Measurements from ENCODE around the gene NIP7. TPM values are rescaled to one million over a fixed set of nuclear protein-coding genes. Genes with fewer than 3 reads are reported as not detected.

The NIP7 gene
- total RNA-seq, 1 experiment from 2014 or later, result 62.8 TPM

- H3K9me2 ChIP-seq (ENCODE audit: insufficient read depth), result no peaks in the 10 kb centered on the region
- H3K9ac ChIP-seq (ENCODE audit: low read length), result peak overlapping the region; percentile 96
- peaks cover 69% of the 10 kb centered on the region for H3K79me2 ChIP-seq (ENCODE audit: insufficient read depth, low read length)
- peak overlapping the region; percentile 91 for H3K4me2 ChIP-seq (ENCODE audit: low read length)
- no peaks in the 10 kb centered on the region for H3K27me3 ChIP-seq (ENCODE audit: insufficient read depth, low read length)
- peak overlapping the region; percentile 90 for H3K27ac ChIP-seq (ENCODE audit: low read depth, low read length)
- DNase-seq (ENCODE audit: low read depth, low spot score), result no peak
- no peak overlapping the region for H2AFZ ChIP-seq (ENCODE audit: low read depth, low read length, poor library complexity, severe bottlenecking)
- intact Hi-C loops (cut with micrococcal nuclease), result no loop called here
- ChIA-PET RAD21 (ENCODE audit: low non-redundant PET in 1 of 2, low total read pairs in 2 of 2, uncharacterized antibody in 2 of 2, unreplicated experiment in 2 of 2) (interaction anchor here in 1 of 2 experiments (0.6 kb wide), 1 partner anchor 12 kb away, joined by 3 read pairs; no protein-coding TSS in a partner anchor), POLR2A (interaction anchor here (1.3 kb wide), 1 partner anchor 10 kb away, joined by 3 read pairs; the partner anchor contains the start of gene PDF), CTCF (no interaction called here)
- no peak for ATAC-seq
- BruUV-seq (replicated peaks), result TSS peak; percentile 75
- peaks cover 13 to 39% of the 10 kb centered on the region in 2 experiments; a peak in 3 of 4 replicates for H3K36me3 ChIP-seq (ENCODE audit: control insufficient read depth in 1 of 2, insufficient read depth in 2 of 2, low read length in 2 of 2)
- H3K9me3 ChIP-seq (ENCODE audit: control insufficient read depth in 1 of 2, insufficient read depth in 1 of 2, low read depth in 1 of 2, low read length in 2 of 2), result no peaks in the 10 kb centered on the region
- no peaks in the 10 kb centered on the region; the same call in 1 of the 2 replicates for H4K20me1 ChIP-seq (ENCODE audit: insufficient read depth)
- no peak for TF ChIP-seq SRF (IDR thresholded peaks at IDR 0.05; ENCODE audit: low read depth)
- no peak for TF ChIP-seq RAD21 (IDR thresholded peaks at IDR 0.05; ENCODE audit: low read depth)
- no peak for TF ChIP-seq JUND (IDR thresholded peaks at IDR 0.05)
- TF ChIP-seq POLR2AphosphoS5 (IDR thresholded peaks at IDR 0.05; ENCODE audit: low read depth, low read length), result no peak
- TF ChIP-seq TCF7L2 (IDR thresholded peaks at IDR 0.05; ENCODE audit: borderline replicate concordance, extremely low read depth, insufficient read depth, insufficient read length), result no peak
- TF ChIP-seq MAX (IDR thresholded peaks at IDR 0.05), result no peak
- TF ChIP-seq CBX3 (IDR thresholded peaks at IDR 0.05; ENCODE audit: low read depth), result no peak
- no peak for TF ChIP-seq CTCF (IDR thresholded peaks at IDR 0.05 in 2 of 3, conservative IDR thresholded peaks at IDR 0.05 in 1 of 3; ENCODE audit: borderline replicate concordance in 1 of 3, insufficient read depth in 1 of 3, low read depth in 2 of 3, low read length in 2 of 3)
- no peak for TF ChIP-seq EZH2 (IDR thresholded peaks at IDR 0.05)
- no peak for TF ChIP-seq ZBTB33 (IDR thresholded peaks at IDR 0.05; ENCODE audit: extremely low read depth, insufficient replicate concordance, low read length)
- TF ChIP-seq CEBPB (IDR thresholded peaks at IDR 0.05; ENCODE audit: low read depth), result no peak
- TF ChIP-seq ATF3 (IDR thresholded peaks at IDR 0.05), result no peak
- no peak for TF ChIP-seq YY1 (IDR thresholded peaks at IDR 0.05; ENCODE audit: extremely low read depth, insufficient replicate concordance, low read depth, low read length)
- TF ChIP-seq ELF1 (IDR thresholded peaks at IDR 0.05; ENCODE audit: borderline replicate concordance, low read depth), result no peak
- peak overlapping the region; percentile 71 to 94 for H3K4me3 ChIP-seq (replicated peaks in 1 of 2; ENCODE audit: low read depth in 1 of 2, low read length in 2 of 2)
- H3K4me1 ChIP-seq (ENCODE audit: control insufficient read depth in 1 of 2, insufficient read depth in 2 of 2, low read length in 2 of 2), result peaks cover 11 to 29% of the 10 kb centered on the region in 2 experiments
Measured at GRCh38 chr16:69340095-69340644, 598 bp downstream of the NIP7 start.

Data from HCT116 (cell line).